ENCODE results near the gene THBS1.

THBS1 gene

DNA sequence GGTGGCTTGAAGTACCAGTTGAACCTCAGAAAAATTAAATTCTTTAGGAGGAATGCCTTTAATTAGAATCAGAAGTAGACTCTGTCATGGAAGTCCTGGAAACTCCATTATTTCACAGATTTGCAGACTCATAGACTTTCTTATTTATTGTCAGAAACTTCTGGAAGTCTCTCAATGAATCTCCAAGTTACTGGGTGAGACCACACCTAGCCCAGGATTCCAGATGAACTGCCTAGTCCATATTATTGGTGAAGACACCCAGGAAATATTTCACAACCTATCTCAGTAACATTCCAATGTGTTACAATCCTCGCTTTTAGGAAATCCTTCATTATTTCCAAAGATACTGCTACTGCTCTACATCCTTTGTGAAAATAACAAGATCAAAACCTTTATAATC lies 6.5 kb upstream of the THBS1 start:
- DNase-seq = no peak

DNA sequence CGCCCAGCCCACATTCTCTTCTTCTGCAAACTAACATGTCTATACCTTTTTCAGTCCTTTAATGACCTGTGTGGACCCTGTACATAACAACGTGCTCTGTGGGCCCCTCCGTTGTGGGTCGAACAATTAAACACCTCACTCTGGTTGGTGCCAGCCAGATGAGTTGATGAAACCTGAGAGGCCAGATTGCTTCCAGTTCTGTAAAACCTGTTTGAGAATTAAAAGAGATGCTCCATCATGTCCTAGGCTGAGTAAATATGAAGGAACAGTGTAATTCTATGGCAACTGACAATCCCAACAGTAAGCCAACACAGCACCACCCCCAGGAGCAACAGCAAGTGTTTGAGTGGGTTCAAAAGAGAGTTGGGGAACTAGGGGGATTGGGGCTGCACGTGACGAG lies 5.7 kb upstream of the THBS1 start:
- no peak for DNase-seq

DNA sequence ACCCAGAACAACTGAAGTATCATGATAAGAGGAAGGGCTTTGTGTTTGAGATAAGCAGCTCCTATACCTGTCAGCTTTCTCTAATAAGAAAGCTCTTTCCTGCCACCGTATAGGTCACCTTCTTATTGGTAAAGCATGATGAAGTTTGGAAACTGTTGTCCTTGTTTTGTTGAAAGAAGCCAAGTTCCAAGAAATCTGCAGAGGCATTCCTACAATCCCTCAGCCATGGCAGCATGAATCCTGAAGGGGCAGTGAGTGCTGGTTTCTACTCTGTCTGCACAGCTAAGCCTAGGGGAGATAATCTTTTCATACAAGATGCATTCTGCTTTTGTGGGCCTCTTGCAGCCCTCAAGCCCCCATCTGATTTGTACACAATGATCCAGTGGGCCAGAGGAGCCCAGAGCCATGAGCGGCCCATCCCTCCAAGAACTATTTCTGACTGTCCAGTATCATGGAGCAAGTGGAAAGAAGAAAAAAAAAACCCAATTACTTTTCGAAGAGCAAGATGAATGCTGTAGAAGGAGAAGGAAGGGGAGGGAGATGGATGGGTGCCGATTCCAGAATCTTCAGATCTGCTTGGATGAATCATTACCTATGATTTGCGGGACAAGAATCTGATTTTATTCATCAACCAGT lies 1.9 kb upstream of the THBS1 start:
- no peak for DNase-seq

DNA sequence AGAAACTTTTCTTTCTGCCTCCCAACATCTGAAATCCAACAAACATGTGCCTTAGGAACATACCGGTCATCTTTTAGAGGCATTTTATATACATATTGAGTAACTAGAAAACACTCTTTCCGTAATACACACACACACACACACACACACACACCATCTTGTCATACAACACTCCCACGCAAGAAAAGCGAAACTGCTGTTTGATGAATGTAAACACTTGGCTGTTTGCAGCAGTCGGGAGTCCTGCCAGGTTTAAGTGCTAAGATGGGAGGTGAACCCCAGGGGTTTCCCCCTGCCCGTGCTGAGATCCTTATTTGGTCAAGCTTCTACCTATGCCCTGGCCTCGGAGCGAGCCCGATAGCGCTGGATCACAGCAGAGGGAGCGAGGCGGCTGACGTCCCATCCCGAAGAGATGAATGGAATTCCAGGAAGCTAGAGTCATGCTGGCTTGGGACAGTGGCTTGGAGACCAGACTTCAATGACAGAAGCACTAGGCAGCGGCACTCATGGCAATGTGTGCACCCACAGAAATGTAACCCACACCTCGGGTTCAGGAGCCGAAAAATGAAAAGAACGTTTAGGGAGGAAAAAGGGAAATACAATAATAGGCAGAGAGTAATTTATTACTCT lies 1.3 kb upstream of the THBS1 start:
- no peak for DNase-seq

DNA sequence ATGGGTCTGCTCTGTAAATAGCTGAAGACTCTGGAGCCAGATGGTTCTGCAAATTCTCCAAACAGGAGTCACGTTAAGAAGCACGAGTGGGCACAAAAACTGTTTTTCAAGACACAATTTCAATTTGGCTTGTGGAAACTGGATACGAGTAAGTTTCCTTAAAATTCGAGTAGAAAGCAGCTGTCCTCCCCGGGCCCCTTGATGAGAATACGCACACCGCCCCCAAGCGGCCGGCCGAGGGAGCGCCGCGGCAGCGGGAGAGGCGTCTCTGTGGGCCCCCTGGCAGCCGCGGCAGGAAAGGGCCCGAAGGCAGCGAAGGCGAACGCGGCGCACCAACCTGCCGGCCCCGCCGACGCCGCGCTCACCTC lies 778 bp upstream of the THBS1 start:
- peak; percentile 82 for DNase-seq

DNA sequence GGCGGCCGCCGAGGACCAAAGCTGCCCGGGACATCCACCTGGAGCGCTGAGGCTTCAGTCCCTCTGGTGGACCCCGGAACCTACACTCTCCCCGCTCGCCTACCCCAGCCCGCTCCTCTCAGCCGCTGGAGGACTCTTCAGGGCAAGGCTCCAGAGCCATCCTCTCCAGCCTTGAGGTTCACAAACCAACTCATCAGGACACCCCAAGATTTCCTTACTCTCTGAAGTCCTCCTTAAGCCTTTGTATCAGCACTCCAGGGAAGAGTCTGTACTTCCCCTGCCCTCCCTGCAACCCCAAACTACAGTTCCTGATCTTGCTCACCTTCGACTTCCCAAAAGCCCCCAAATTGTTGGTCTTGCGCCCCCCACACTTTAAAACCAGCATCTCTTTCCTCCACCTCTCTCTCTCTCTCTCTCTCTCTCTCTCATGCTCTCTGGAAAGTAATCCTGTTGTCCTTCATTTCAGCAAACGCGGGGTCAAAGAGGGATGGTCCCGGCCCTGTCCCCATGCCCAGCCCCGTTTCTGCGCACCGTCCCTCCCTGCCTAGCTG lies 438 bp downstream of the THBS1 start:
- DNase-seq = no peak

DNA sequence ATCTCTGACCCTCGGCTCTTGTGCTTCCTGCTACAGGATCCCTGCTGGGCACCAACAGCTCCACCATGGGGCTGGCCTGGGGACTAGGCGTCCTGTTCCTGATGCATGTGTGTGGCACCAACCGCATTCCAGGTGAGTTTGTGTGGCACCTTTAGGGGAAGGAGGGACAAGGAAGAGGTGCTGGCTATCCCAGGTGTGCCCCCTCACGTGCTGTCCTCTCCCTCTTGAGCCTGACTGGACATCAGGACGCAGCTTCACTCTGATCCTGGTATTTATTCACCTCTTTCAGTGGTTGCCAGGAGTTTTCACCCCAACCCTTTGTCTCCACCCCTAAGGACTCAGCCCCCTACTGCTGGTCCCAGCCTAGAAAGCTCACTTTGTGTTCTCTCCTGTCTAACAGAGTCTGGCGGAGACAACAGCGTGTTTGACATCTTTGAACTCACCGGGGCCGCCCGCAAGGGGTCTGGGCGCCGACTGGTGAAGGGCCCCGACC lies 960 bp downstream of the THBS1 start:
- peak; percentile 12 for DNase-seq

DNA sequence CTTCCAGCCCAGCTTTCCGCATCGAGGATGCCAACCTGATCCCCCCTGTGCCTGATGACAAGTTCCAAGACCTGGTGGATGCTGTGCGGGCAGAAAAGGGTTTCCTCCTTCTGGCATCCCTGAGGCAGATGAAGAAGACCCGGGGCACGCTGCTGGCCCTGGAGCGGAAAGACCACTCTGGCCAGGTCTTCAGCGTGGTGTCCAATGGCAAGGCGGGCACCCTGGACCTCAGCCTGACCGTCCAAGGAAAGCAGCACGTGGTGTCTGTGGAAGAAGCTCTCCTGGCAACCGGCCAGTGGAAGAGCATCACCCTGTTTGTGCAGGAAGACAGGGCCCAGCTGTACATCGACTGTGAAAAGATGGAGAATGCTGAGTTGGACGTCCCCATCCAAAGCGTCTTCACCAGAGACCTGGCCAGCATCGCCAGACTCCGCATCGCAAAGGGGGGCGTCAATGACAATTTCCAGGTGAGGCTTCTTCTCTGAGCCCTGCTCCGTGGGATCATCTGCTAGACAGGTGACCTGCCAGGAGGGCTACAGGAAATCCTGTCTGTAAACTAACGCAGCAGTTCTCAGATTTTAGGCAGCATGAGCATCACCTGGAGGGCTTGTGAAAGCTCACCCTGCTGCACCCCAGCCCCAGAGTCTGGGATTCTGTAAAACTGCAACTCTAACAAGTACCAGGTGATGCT lies 1.6 kb downstream of the THBS1 start:
- DNase-seq = no peak

DNA sequence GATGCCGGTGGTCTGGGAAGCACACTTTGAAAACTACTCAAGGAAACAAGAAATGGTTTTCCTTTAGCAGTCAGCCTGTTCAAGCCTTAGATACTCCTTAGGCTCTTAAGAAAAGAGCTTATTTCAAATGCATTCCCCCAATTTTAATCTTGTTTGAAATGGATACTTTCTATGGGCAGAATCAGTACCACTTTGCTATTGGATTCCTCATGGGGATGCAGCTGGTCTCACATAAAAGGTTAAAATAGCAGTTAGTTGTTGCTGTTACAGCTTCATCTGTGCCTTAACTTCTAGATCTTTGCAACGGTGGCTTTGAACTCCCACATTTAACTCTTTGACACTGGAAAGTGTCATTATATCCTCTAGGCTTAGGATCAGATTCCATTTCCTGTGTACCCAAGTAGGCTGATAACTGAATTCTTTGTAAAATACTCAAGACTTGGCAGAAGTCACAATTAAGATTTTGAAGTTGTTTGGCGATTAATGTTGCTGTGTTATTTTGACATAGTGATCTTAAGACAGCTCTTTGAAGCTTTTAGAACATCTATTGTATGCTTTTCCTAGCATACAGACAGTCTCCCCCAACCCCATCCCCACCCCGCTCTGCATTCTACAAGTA lies 2.2 kb downstream of the THBS1 start:
- peak; percentile 9 for DNase-seq

DNA sequence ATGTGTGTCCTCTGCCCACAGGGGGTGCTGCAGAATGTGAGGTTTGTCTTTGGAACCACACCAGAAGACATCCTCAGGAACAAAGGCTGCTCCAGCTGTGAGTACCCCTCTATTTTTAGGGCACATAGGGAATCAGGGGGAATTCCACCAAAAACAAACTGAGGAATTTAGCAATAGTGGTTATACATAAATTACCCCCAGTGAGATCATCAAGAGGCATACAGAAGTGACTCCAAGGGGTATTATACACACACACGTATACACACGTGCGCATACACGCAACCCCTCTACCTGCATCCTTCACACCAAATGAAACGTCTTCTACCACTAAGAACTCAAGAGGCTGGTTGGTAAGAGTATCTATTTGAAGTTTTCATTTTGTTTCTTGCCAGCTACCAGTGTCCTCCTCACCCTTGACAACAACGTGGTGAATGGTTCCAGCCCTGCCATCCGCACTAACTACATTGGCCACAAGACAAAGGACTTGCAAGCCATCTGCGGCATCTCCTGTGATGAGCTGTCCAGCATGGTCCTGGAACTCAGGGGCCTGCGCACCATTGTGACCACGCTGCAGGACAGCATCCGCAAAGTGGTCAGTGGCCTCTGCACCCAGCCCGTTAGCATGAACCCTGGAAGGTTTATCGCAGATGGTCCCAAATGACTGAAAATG lies 2.9 kb downstream of the THBS1 start:
- DNase-seq = no peak

DNA sequence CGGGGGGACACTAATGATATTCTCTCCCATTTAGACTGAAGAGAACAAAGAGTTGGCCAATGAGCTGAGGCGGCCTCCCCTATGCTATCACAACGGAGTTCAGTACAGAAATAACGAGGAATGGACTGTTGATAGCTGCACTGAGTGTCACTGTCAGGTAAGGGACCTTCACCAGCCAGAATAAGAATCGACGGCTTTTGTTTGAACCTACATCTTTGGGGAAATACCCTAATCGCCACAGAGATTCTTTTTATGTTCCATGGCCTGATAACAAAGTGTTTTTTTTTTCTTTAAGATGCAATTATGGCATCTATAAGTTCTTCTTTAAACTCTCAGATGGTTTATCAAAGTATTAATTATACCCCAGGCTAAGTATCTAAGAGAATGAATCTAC lies 3.4 kb downstream of the THBS1 start:
- DNase-seq = no peak

DNA sequence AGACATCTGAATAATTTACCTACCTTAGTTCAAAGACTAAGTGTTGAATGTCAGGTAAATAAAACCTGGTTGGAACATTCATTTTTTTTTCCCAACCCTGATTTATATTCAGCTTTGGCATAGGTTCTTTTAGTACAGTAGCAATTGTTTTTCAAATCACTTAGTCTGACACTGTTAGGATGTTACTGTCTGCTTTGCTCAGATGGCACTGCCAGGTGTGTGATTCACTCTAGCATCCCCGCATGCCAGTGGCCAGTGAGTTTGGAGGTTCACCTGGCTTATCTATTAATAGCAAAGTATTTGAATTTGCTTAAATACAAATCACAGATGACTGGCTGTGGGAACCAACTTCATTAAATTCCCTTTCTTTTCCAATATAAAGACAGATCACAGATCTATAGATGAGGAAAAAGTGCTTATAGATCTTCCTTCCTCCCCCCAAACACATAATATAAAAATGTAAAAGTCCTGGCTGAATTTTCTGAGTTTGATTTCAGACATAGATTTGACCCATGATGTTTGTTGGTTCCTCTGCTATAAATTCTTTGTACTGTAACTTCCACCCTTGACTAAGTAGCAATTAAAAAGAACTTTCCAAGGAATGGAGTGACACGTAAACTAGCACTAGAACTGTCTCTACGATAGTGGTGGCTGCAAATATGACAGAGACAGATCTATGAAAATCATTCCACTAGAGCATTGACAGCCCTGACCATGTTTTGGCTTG lies 3.9 kb downstream of the THBS1 start:
- DNase-seq = no peak

DNA sequence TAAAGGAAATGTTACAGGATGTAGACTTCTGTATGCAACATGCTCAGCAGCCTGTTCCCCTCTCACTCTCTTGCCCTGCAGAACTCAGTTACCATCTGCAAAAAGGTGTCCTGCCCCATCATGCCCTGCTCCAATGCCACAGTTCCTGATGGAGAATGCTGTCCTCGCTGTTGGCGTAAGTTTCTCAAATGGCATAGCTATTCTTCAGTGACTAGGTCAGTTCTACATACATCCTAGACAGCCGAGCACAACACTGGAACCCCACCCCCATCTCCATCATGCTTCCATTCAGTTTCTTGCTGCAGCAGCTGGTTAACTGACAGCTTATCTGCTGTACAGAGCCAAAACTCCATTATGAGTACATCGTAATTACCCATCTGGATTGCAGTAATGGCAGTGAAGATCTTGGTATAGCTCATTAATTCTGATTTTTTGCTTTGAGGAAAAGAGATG lies 4.5 kb downstream of the THBS1 start:
- DNase-seq = no peak

DNA sequence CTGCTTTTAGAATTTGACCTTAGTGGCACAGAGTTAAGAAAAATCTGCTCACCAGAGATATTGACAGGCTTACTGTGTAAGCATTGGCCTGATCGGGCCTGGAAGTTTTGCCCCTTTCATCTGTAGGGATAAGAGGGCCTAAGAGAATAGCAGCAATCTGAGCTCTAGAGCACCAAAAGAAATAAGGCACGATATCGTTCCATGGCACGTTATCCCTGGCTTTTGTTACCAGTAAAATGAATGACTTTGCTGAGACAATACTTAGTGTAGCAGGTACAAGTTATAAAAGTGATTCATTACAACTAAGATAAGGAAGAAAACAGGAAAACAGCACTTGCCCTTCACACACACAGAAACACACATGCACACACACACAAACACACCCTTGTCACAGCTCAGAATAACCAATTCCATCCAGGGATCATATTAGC lies 5.0 kb downstream of the THBS1 start:
- no peak for DNase-seq

DNA sequence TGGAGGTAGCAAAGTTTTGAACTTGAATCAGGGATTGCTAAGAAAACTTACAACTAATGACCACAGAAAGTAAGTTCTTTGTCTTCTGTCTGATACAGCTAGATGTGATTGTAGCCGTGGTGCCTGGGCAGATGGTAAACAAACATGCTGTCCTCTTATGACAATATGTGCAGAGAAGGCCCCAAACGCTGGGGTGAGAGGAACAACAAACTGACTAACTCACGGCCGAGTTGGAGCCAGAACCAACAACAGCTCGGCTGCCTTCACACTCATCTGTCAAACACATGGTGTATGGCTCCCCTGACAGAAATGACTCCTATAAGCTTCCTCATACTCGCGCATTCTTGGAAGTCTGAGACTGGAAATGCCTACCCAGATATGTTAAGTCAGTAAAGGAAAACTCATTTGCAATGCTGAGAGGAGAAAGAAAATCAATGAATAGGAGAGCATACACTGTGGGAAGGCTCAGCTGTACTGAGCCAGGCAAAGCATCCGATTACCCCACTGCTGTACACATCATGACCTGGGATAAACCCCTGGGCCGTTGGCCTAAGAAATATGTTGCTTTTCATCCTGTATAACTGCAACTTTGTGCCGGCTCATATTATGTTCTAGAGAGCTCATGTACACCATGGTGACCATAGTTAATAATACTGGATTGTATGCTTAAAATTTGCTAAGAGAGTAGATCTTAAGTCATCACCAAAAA lies 5.7 kb downstream of the THBS1 start:
- DNase-seq = no peak

DNA sequence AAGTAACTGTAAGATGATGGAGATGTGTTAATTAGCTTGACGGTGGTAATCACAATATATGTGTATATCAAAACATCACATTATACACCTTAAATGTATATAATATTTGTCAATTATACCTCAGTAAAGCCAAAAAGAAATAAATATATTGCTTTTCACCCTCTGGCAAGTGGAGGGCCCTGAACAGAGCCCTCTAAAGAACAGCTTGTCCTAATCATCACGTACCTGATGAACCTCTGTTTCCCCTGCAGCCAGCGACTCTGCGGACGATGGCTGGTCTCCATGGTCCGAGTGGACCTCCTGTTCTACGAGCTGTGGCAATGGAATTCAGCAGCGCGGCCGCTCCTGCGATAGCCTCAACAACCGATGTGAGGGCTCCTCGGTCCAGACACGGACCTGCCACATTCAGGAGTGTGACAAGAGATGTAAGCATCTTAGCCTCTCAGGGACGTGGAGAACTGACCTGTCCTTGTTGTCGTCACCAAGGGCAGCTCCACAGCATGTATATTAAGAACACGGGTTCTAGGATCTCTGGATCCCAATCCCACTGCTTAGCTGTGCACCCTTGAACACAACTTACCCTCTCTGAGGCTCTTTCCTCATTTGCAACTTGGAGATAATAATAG lies 6.3 kb downstream of the THBS1 start:
- no peak for DNase-seq

DNA sequence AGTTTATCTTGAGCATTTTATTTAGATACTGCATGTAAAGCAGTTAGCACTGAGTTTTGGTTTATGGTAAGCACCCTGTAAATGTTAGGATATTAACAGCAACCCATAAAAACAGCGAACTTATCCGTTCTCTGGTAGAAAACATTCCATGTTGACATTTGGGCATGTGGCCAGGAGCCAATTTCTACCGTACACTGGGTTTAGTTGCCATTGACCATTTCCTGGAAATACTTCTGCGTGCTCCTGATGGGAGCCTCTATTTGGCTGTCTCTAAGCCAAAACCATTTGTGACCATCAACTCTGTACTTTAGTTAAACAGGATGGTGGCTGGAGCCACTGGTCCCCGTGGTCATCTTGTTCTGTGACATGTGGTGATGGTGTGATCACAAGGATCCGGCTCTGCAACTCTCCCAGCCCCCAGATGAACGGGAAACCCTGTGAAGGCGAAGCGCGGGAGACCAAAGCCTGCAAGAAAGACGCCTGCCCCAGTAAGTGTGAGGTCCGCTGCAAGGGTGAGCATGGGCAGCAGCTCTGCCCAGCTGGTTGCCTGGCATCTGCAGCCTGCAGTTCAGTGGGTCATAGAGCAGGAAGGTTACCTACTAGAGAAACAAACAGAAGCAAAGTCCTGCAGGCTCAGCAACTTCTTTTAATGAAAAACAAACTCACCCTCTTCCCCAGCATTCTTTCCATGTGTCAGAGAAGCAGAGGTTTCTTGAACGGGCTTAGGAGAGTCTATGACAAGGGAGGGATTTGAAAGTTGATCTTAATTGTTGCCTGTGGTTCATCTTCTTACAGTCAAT lies 7.1 kb downstream of the THBS1 start:
- DNase-seq = no peak

DNA sequence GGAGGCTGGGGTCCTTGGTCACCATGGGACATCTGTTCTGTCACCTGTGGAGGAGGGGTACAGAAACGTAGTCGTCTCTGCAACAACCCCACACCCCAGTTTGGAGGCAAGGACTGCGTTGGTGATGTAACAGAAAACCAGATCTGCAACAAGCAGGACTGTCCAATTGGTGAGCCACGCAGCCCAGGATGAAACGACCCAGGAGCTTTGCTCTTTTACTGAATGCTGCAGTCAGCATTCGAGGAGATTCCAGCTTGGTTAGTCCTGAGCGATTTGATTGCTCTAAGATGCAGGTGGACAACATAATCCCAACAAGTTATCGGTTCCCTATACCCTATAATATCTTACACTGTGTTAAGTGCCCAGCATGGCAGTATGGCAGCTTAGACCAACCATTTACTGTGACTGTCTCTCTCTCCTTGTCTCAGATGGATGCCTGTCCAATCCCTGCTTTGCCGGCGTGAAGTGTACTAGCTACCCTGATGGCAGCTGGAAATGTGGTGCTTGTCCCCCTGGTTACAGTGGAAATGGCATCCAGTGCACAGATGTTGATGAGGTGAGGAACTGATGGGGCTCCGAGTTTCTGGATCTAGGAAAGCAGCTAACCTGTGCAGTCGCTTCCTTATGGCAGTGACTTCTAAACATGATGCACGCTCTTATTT lies 7.8 kb downstream of the THBS1 start:
- DNase-seq = no peak

DNA sequence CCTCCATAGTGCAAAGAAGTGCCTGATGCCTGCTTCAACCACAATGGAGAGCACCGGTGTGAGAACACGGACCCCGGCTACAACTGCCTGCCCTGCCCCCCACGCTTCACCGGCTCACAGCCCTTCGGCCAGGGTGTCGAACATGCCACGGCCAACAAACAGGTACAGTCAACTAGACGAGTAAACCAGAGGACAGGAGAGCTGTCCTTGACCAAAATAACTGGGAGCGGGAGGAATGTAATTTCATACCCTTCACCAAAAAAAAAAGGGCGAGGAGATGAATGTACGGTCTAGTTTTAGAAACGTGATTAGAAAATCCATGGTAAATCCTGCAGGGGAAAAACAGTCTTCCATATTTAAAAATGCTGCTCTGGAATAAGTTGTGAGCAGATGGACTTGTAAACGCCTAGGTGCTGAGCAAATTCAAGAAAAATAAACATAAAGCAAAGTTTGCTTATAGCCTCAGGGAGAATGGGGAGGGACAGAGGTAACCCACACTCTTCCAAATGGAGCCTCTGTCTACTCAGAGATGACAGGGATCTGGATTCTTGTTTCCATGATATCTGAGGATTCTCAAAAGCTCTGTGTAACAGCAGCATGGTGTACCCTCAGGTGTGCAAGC lies 8.4 kb downstream of the THBS1 start:
- no peak for DNase-seq

Data from MV-4-11 (cell line).